Germinal center (tissue), 1 donor: ENCODE data around the gene ERCC1.

Source experiments
- DNase-seq: peaks from one replicate; pipeline ENCODE4 v3.0.0; 2012; ENCODE audit warnings: mixed read lengths, low spot score

Gene ERCC1

GRCh38 chr19:45405435-45406225, 18.1 kb downstream of the ERCC1 start:
- DNase-seq = peak; percentile 90

- DNase-seq = peak; percentile 51
These were observed 18.9 kb downstream of the ERCC1 start, which contains the start of gene PPP1R13L for GRCh38 chr19:45404557-45405434. Gene PPP1R13L, minus strand, starts transcription at chr19:45405069. Its CDS starts 6,751 bp downstream, at chr19:45398318.

DNA sequence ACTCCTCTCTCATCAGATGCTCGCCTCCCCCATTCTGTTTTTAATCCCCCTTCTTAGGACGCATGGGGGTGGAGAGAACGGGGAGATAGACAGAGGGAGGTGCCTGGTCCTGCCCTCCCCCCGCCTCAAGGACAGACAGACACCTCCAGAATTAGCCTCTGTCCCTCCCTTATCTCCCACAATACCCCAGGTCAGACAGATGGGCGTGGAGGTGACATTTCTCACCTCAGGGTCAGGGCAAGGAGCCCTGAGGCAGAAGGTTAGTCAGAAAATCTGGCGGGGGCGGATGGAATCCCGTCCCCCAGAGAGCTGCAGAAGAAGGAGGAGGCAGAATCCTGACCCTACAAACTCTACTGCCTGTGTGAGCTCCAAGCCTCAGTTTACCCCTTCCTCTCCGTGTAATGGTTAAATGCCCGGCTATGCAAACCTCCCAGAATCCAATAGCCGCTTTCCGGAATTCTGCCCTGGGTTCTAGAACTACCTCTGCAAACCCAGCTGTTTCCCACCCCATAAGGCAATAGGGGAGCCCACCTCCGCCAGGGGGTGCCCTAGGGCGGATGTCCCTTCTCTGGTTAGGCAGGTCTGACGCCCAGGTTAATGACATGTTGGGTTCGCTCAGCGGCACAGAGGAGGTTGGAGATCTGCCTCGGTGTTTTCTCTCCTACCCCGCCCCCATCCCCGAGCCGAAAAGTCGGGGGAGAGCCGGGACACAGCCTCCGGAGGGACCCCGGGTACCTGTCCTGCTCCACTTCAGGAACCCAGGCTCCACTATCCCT, 19.7 kb downstream of the ERCC1 start:
- DNase-seq = peak; percentile 85

GRCh38 chr19:45403272-45403671, 20.4 kb downstream of the ERCC1 start:
- DNase-seq = no peak

DNA sequence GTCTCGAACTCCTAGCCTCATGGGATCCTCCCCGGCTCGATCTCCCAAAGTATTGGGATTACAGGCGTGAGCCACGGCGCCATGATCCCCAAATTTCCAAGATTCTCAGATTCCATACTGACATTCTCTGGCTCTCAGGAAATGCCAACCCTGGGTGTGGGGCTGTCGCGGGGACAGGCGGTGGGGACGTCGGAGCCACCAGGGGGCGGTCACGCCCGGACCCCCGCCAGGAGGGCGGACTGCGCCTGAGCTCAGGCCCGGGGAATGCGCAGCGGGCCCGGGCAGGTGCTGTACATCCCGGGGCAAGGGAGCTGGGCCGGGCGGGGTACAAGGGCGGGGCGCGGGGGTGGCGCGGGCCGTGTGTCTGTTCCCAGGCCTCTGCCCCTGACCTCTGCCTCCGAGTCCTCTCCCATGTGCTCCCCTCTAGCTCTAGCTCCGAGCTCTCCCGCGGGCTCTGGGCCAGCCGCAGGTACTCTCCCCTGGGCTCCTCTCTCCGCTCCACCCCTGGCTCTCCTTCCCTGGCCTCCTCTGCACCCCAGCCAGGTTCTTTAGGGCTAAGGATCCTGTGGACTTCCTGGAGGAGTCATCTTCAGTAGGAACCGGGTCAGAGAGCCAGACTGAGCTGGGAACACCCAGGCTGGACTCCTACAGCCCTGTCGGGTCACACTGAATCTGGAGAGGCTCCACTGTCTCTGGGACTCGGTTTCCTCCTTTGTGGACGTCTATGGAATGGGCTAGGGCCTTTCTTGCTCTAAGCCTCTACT, 21.2 kb downstream of the ERCC1 start:
- peak; percentile 81 for DNase-seq

DNA sequence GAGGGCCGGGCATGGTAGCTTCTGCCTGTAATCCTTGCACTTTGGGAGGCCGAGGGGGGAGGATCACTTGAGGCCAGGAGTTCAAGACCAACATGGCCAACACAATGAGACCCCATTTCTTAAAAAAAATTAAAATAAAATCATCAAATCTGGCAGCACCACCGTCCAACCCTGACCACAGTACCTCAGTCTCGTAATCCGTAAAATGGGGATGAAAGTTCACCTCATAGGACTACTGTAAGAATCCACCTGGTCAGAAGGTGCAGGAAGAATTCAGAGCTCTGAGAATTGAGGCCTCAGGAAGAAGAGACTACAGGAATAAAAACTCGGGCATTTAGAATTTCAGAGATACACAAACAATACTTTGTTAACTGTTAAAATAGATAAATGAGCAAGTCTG, 21.9 kb downstream of the ERCC1 start:
- no peak for DNase-seq

DNA sequence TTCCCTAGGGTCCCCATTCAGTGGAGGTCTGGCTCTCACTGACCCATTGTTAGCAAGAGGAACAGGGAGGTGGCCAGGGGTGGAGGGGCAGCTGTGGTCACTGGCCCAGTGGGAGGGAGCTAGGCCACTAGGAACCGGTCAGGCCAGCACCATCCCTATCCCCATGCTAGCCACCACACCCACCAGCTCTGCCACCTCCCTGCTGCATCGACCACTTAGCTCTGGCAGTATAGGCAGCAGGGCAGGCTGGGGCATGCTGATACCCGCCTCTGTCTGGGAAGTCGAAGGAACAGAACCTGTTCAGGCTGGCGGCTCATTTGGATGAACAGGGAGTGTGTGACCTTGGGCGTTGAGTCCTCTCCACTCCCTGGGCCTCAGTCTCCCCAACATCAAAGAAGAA, 23.5 kb downstream of the ERCC1 start:
- no peak for DNase-seq

DNA sequence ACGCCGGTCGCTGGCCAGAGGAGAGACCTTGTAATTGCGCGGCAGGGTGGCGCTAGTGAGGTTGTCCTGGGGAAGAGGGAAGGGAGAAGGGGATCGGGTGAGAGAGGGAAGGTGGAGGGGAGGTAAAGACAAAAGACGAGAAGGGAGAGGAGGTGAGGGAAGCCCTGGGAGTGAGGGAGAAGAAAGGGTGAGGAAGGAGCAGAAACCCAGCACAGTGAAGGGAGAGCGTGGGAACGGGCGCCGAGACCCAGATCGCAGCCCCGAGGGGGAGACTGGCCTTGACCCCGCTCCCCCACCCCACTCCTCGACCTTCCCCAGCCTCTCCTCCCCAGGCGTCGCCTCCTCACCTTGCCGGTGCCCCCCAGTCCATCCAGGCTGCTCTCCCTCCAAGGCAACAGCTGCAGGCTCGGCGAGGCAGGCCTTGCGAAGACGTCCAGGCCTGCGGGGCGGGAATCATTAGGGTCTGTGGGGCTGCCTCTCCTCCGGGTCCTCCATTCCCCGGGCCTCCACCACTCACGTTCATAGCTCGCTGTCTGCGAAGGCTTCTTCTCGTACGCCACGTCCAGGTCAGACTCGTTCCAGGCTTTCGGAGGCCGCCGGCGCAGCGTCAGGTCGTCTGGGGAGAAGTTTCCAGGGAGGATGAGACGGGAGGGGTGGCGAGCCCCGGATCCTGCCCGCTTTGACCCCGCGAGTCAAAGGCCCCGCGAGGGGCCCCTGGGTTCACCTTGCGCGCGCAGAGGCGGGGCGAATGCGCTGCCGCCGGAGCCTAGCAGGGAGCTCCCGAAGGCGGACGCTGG, 27.7 kb downstream of the ERCC1 start:
- DNase-seq = no peak

DNA sequence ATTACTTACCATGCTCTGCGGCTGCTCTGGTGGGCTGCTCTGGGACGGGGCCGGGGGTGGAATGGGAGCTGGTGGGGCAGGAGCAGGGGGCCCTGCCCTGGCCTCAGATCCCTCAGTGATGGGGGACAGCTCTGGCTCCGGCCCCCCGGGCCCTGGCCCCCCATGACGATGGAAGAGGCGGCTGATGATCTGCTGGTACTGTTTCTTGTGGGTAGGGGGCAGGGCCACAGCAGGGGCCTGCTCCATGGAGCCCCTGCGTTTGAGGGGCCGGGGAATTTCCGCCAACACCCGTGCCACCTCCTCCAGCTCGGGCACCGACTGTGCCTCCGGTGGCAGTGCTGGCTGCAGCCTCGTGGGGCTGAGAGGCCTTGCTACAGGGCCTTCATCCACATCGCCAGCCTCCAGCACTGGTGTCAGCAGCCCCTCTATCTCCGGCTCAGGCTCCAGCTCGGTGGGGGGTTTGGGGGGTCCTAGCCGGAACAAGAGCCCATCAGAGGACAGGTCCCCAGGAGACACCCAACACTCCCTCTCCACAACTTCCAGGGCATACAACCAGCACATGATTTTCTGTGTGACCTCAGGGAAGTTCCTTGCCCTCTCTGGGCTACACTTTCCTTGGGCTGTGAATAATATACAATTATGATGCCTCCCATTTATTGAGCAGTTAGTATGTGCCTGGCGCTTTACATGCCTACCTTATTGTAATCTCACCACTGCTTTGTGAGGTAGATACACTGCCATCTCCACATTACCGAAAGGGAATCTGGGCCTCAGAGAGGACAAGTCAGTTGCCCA, 31.6 kb downstream of the ERCC1 start:
- DNase-seq = no peak

GRCh38 chr19:45391346-45391745, 32.4 kb downstream of the ERCC1 start:
- DNase-seq = no peak

DNA sequence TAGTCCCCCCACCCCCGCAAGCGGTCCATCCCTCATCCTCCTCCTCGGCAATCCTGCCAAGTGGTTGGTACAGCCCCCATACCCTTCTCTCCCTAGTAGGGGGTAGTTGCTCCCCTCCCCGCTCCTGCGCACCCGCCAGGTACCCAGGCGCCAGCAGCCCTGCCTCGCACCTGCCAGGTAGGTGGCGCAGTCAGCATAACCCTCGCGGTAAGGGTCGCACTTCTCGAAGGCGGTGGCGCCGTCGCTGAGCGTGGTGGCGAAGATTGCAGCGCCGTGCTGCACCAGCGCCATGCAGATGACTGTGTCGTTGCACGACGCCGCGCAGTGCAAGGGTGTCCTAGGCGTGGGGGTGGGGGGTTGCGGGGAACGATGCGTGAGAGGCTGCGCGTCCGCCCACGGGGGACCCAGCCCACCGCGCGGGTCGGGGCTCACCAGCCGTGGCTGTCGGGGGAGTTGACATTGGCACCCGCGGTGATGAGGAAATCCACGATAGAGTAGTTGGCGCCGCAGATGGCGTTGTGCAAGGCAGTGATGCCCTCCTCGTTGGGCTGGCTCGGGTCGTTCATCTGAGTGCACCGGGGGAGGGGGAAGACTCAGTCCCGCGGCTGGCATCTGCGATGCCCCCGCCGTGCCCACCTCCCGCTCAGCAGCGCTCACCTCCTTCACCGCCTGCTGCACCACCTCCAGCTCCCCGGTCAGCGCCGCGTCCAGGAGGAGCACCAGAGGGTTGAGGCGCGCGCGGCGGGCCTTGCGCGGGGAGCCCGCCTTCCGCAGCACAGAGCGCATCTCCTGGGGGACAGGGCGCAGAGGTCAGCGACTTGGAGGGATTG, 38.1 kb downstream of the ERCC1 start:
- no peak for DNase-seq

DNA sequence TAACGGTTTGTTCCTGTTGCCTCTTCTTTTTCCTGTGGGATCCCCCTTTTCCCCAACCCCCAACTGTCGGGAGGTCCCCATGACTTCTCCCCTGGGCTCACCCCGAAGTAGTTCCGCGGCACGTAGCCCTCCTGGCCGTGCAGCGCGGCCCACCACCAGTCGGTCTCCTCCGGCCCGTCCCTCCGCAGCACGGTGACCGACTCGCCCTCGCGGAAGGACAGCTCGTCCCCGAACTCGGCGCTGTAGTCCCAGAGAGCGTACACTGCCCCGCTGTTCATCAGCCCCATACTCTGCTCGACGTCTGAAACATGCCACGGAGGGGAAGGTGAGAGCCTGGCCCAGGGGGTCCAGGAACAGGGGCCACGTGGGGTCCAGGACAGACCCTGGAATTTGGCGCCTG, 41.3 kb downstream of the ERCC1 start:
- DNase-seq = no peak

DNA sequence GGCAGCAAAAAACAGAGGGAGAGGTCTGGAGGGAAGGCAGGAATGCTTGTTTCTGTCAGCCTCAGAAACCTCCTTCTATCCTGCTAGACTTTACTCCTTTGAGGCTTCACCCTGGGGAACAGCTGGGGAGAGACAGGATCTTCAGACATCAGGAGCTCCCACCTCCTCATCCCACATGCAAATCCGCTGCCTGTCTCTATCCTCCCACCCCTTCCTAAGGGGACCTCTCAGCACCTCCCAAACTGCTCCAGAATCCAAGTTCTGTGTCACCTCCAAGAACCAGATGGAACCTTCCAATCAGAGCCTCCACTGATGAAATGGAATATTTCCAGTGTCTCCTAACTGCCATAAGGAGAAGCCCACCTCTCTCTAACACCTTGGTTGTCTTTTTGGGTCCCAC, 43.6 kb downstream of the ERCC1 start:
- DNase-seq = no peak

DNA sequence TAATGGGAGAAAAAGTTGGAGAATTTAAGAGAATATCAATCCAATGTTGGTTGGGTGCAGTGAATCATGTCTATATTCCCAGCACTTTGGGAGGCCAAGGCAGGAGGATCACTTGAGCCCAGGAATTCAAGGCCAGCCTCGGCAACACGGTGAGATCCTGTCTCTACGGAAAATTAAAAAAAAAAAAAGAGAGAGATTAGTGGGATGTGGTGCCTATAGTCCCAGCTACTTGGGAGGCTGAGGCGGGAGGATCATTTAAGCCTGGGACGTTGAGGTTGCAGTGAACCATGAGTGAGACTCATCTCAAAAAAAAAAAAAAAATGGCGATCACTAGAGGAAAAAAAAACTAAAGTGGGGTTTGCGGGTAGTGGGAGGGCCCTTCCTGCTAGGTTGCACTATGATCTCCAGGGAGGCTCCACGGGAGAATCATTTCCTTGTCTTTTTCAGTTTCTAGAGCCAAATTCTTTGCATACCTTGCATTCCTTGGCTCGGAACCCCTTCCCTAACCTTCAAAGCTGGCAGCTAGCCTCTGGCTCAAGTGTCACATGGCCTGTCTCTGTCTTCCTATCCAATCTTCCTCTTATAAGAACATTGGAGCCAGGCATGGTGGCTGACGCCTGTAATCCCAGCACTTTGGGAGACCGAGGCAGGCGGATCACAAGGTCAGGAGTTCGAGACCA, 47.5 kb downstream of the ERCC1 start:
- no peak for DNase-seq

DNA sequence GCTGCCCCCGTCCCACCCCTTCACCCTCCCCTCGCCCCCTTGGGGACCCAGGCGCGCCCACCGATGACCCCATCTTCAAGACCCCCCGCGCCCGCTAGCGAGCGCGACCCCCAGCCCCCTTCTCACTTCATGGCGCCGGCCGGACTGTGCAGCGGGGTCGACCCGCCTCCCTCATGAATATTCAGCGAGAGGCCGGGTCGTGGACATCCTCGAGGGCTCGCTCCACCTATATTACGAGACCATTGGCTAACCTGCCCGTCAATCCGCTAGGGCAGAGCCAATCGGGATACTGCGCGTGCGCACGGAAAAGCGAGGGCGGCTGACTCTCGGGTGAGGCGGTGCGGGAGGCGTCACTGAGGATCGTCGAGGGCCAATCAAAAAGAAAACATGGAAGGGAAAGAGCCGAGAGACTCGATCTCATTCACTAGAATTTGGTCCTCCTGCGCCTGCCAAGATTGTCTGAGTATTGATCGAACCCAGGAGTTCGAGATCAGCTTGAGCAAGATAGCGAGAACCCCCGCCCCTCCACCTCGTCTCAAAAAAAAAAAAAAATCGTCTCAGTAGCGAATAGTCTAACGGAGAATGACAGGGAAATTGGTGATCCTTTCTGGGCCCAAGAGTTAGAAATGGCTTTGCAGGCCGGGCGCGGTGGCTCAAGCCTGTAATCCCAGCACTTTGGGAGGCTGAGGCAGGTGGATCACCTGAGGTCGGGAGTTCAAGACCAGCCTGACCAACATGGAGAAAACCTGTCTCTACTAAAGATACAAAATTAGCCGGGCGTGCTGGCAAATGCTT, 53.1 kb downstream of the ERCC1 start, which contains the start of gene ERCC2:
Gene ERCC2 (minus strand): TSS at position 164 of the 795 bp plus-strand sequence. CDS start 33 bp downstream, at position 131.
- peak; percentile 100 for DNase-seq

- DNase-seq = no peak
These were observed 54.9 kb downstream of the ERCC1 start for GRCh38 chr19:45368737-45369340.

- no peak for DNase-seq
These were observed 55.6 kb downstream of the ERCC1 start for GRCh38 chr19:45368127-45368526.
